Sigmoid colon (tissue), 7 donors: ENCODE measurements around the gene PLCH2. TPM values are rescaled to one million over a fixed set of nuclear protein-coding genes. Genes with fewer than 3 reads are reported as not detected.

ENCODE experiments used
- DNase-seq: peaks from one replicate; pipeline ENCODE4 v3.0.0-alpha.2; 2019
- H3K27ac ChIP-seq, 4 donors: fragments of 200-600 bp; sonication (generic); one replicate each; pipeline ENCODE4 v1.5.1; 2016 to 2019; ENCODE audit warnings: mild to moderate bottlenecking in 1 of 4
- H3K27me3 ChIP-seq, 3 donors: fragments of 200-600 bp; sonication (generic); one replicate each; pipeline ENCODE4 v1.5.1; 2019; ENCODE audit warnings: mild to moderate bottlenecking in 1 of 3
- H3K36me3 ChIP-seq, 4 donors: fragments of 200-600 bp; sonication (generic); one replicate each; pipeline ENCODE4 v1.5.1; 2016 to 2019
- H3K4me1 ChIP-seq, 4 donors: fragments of 200-600 bp; sonication (generic); one replicate each; pipeline ENCODE4 v1.5.1; 2017 to 2019
- H3K4me3 ChIP-seq, 4 donors: fragments of 200-600 bp; sonication (generic); one replicate each; pipeline ENCODE4 v1.5.1; 2017 to 2019; ENCODE audit warnings: mild to moderate bottlenecking in 2 of 4, moderate library complexity in 1 of 4
- H3K9me3 ChIP-seq, 4 donors: fragments of 200-600 bp in 3 of 4; sonication (generic) in 3 of 4; one replicate each; pipeline versions ENCODE4 v1.5.1 to v1.6.1; 2013 to 2019
- CTCF ChIP-seq, 4 experiments: fragments of 450-650 bp in 3 of 4; fragments of 200-600 bp in 1 of 4; IDR thresholded peaks; one replicate each; pipeline ENCODE4 v1.5.1; 2016 to 2019; ENCODE audit warnings: antibody characterized with exemption in 4 of 4, mild to moderate bottlenecking in 3 of 4, moderate library complexity in 2 of 4
- EP300 ChIP-seq, 4 donors: sonication (generic); formaldehyde crosslinking; IDR thresholded peaks; one replicate each; pipeline ENCODE4 v1.6.1; 2017; ENCODE audit warnings: antibody characterized with exemption in 4 of 4
- POLR2A ChIP-seq, 2 donors: fragments of 450-650 bp; IDR thresholded peaks; one replicate each; pipeline ENCODE4 v1.6.1; 2016; ENCODE audit warnings: antibody characterized with exemption in 2 of 2, mild to moderate bottlenecking in 2 of 2, moderate library complexity in 2 of 2
- POLR2AphosphoS5 ChIP-seq, 4 donors: sonication (generic); formaldehyde crosslinking; IDR thresholded peaks; one replicate each; pipeline ENCODE4 v1.6.1; 2017; ENCODE audit warnings: antibody characterized with exemption in 4 of 4
- WGBS, 2 donors: extraction: QIAGEN DNeasy Blood & Tissue Kit; methylation state at CpG; one replicate each; pipeline ENCODE4 v1.1.7; 2013; 5-methylcytosine and 5-hydroxymethylcytosine counted together
- intact Hi-C: fragments of 100-400 bp; cut with DNase I; formaldehyde crosslinking; loops from one replicate; pipeline ENCODE4 v1.15.1; 2023
- polyA plus RNA-seq, 3 donors: library from polyadenylated mRNA; stranded (reverse); fragments of 200-250 nt; gene quantifications; one replicate each; pipeline ENCODE4 v1.2.3, GENCODE V29; 2013
- total RNA-seq, 4 donors: library from RNA; depleted of rRNA; stranded (reverse); fragments of >200 nt; gene quantifications; one replicate each; pipeline ENCODE4 v1.1.0, GENCODE V29; 2016
- donor health status: healthy with polysubstance abuse.
- donor health status: Bipolar disorder and iron deficiency.
- donor health status: healthy.

The PLCH2 gene
- total and polyA plus RNA-seq, 7 donors = 0.54 to 3.8 (median 1.1) TPM; not detected in 2

- TF ChIP-seq POLR2A (IDR thresholded peaks at IDR 0.05) = no peak
- DNase-seq = no peak
- H3K27me3 ChIP-seq = peaks cover 5 to 91% (median 50%) of the 10 kb centered on the region in 3 donors
- intact Hi-C loops = no loop called here
- no peaks in the 10 kb centered on the region for H3K36me3 ChIP-seq
- WGBS, 2 donors = 51 to 76% methylated on average over 16 of the region's 16 CpGs
- peaks cover 0 to 6% (median 4%) of the 10 kb centered on the region in 4 donors for H3K9me3 ChIP-seq
- H3K4me3 ChIP-seq = no peak overlapping the region
- no peaks in the 10 kb centered on the region for H3K4me1 ChIP-seq
- no peak overlapping the region for H3K27ac ChIP-seq
These were observed 45.0 kb upstream of the PLCH2 start for GRCh38 chr1:2431103-2431502.

GRCh38 chr1:2431518-2431917 lies 44.6 kb upstream of the PLCH2 start:
- H3K4me3 ChIP-seq = no peak overlapping the region
- 71 to 73% methylated on average over 10 of the region's 10 CpGs for WGBS, 2 donors
- TF ChIP-seq POLR2A (IDR thresholded peaks at IDR 0.05) (no peak), POLR2AphosphoS5 (IDR thresholded peaks at IDR 0.05) (no peak), EP300 (IDR thresholded peaks at IDR 0.05) (no peak), CTCF (IDR thresholded peaks at IDR 0.05) (no peak)
- H3K9me3 ChIP-seq = peaks cover 0 to 6% (median 4%) of the 10 kb centered on the region in 4 donors
- no peaks in the 10 kb centered on the region for H3K36me3 ChIP-seq
- peaks cover 5 to 88% (median 50%) of the 10 kb centered on the region in 3 donors for H3K27me3 ChIP-seq
- DNase-seq = no peak
- intact Hi-C loops = no loop called here
- H3K27ac ChIP-seq = no peak overlapping the region
- no peaks in the 10 kb centered on the region for H3K4me1 ChIP-seq

- peaks cover 0 to 6% (median 4%) of the 10 kb centered on the region in 4 donors for H3K9me3 ChIP-seq
- TF ChIP-seq EP300 (IDR thresholded peaks at IDR 0.05) = no peak
- DNase-seq = no peak
- 63 to 79% methylated on average over 16 of the region's 16 CpGs for WGBS, 2 donors
- H3K4me3 ChIP-seq = no peak overlapping the region
- peaks cover 5 to 88% (median 42%) of the 10 kb centered on the region in 3 donors for H3K27me3 ChIP-seq
- H3K36me3 ChIP-seq = no peaks in the 10 kb centered on the region
- H3K4me1 ChIP-seq = no peaks in the 10 kb centered on the region
- H3K27ac ChIP-seq = no peak overlapping the region
- intact Hi-C loops = no loop called here
These were observed 43.6 kb upstream of the PLCH2 start for GRCh38 chr1:2432441-2432844.

GRCh38 chr1:2433196-2433595 lies 42.9 kb upstream of the PLCH2 start:
- Histone ChIP-seq H3K27ac (no peak overlapping the region), H3K27me3 (peaks cover 5 to 85% (median 34%) of the 10 kb centered on the region in 3 donors), H3K4me3 (no peak overlapping the region), H3K4me1 (no peaks in the 10 kb centered on the region), H3K9me3 (peaks cover 0 to 6% (median 4%) of the 10 kb centered on the region in 4 donors), H3K36me3 (no peaks in the 10 kb centered on the region)
- intact Hi-C loops = no loop called here
- TF ChIP-seq EP300 (IDR thresholded peaks at IDR 0.05) (no peak), POLR2AphosphoS5 (IDR thresholded peaks at IDR 0.05) (no peak), CTCF (IDR thresholded peaks at IDR 0.05) (no peak), POLR2A (IDR thresholded peaks at IDR 0.05) (no peak)
- no peak for DNase-seq
- 89 to 92% methylated on average over 13 of the region's 13 CpGs for WGBS, 2 donors

- H3K27me3 ChIP-seq = peaks cover 5 to 83% (median 33%) of the 10 kb centered on the region in 3 donors
- intact Hi-C loops = no loop called here
- 67 to 84% methylated on average over 34 of the region's 34 CpGs for WGBS, 2 donors
- TF ChIP-seq EP300 (IDR thresholded peaks at IDR 0.05) = no peak
- TF ChIP-seq POLR2A (IDR thresholded peaks at IDR 0.05) = no peak
- TF ChIP-seq CTCF (IDR thresholded peaks at IDR 0.05) = no peak
- TF ChIP-seq POLR2AphosphoS5 (IDR thresholded peaks at IDR 0.05) = no peak
- H3K27ac ChIP-seq = no peak overlapping the region
- no peak for DNase-seq
- no peaks in the 10 kb centered on the region for H3K36me3 ChIP-seq
- H3K9me3 ChIP-seq = peaks cover 0 to 6% (median 4%) of the 10 kb centered on the region in 4 donors
- no peak overlapping the region for H3K4me3 ChIP-seq
- no peaks in the 10 kb centered on the region for H3K4me1 ChIP-seq
These were observed 42.0 kb upstream of the PLCH2 start for GRCh38 chr1:2433936-2434655.
